NCI-H774 (cell line): ENCODE results near the gene HERPUD2.
"Not testable (repeated sequence)": the region's sequence is repeated elsewhere in the genome, so short reads cannot be mapped to it uniquely, and the experiment has no call there.

ENCODE experiments used
- DNase-seq: peaks from one replicate; lab custom pipeline; 2025; lab: John Stamatoyannopoulos, UW

Gene HERPUD2

DNA sequence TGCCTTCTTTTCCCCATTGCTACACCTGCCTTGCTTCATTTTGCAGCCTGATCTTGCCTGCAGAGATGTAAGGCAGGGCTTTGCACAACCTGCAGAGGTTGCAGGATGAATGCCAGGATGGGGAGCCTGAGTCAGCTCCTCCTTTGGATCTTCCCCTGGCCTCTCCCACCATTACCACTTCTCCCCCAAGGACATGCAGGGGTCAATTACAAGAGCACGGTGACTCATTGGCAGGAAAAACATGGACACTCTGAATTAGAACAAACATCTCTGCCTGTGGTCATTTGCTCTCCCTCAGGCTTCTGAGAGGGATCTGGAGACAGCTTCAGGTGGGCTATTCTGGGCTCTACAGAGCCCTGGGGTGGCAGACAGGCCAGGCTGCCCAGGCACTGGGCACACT is 89.2 kb downstream of the HERPUD2 start:
- DNase-seq, result no peak

GRCh38 chr7:35604595-35604994 is 90.3 kb downstream of the HERPUD2 start:
- no peak for DNase-seq

DNA sequence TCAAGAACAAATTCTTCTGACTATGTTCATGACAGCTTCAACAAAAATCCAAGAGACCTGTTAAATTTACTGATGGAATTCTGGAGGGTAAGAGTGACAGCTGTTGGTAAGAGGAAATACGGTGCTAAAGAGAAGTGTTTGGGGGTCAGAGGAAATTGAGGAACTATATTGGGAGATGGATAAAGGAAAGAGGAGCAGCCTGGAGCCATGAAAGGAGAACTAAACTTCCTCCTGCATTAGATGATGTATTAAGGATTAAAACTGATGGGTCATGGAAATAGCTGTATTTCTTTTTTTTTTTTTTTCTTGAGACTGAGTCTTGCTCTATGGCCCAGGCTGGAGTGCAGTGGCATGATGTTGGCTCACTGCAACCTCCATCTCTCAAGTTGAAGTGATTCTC is 95.3 kb downstream of the HERPUD2 start:
- DNase-seq, result no peak

GRCh38 chr7:35599061-35599460 is 95.9 kb downstream of the HERPUD2 start:
- no peak for DNase-seq

DNA sequence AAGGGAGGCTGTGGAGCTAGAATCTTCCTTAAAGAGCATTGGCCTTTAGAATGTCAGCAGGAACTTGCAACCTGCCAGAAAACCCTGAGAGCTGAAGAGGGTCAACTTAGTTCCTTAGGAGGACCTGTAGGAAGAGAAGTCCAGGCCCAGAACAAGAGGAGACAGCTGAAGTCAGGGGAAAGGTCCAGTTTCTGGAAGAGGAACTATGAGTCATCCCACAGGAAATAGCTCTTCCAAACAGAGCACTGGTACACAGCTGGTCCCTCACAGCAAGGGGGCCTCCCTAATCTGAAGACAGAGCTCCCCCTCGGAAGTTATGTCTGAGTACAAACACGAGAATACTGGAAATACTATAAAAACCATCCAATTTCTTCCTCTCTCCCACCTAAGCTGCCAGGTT is 98.9 kb downstream of the HERPUD2 start:
- no peak for DNase-seq

DNA sequence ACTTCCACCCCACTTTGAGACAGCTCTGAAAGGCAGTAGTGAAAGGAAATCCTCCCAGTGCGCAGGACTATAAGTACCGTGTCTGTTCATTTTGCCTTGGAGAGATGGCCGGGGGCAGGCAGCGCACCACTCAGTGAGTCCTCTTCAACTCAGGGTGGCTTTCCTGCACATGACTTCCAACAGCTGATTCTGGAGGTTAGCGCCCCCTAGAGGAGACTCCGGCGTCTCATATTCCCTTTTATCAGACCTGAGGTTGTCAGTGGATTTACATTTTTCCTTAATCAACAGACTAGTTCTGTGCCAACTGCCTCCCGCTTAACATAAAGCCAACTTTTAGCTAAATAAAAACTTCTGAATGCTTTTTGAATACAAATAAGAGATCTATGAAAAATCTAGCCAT is 101.0 kb downstream of the HERPUD2 start:
- DNase-seq, result no peak

DNA sequence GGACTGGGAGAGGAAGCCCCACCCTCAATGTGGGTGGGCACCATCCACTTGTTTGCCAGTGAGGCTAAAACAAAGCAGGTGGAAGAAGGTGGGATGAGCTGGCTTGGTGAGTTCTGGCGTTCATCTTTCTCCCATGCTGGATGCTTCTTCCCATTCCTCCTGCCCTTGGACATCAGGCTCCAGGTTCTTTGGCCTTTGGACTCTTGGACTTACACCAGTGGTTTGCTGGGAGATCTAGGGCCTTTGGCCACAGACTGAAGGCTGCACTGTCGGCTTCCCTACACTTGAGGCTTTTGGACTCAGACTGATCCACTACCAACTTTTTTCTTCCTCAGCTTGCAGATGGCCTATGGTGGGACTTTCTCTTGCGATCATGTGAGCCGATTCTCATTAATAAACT is 106.3 kb downstream of the HERPUD2 start:
- DNase-seq, result no peak

DNA sequence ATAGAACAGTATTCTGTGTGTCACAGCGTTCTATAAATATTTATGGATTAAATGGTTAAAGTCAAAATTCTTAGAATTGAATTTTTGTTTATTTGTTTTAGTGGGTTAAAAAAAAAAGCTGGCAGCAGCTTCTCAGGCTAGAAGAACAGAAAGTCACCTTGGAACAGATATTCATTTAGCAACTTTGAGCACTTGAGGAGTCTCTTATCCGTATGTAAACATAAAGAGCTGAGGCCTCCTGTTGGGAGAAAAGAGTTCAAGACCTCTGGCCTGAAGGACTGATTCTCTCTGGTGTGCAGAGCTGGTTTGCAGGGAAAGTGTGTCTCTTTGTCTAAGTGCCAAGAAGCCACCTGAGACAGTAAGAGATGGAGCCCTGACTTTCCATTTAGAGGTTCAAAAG is 109.9 kb downstream of the HERPUD2 start:
- no peak for DNase-seq

GRCh38 chr7:35584533-35584932 is 110.4 kb downstream of the HERPUD2 start:
- not testable (repeated sequence) for DNase-seq
